Activated CD8-positive, alpha-beta memory T cell treated with anti-CD3 and anti-CD28 coated beads, Interleukin-2, amount 50 U/mL, for 1 hour (primary cell): ENCODE measurements around the gene OR2M7.
"Not testable (repeated sequence)": the region's sequence is repeated elsewhere in the genome, so short reads cannot be mapped to it uniquely, and the experiment has no call there.

Experiments used
- DNase-seq: peaks from one replicate; pipeline ENCODE4 v3.0.0-alpha.2; 2020; ENCODE audit errors: extremely low read depth

OR2M7 gene, protein sequence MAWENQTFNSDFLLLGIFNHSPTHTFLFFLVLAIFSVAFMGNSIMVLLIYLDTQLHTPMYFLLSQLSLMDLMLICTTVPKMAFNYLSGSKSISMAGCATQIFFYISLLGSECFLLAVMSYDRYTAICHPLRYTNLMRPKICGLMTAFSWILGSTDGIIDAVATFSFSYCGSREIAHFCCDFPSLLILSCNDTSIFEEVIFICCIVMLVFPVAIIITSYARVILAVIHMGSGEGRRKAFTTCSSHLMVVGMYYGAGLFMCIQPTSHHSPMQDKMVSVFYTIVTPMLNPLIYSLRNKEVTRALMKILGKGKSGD

DNA sequence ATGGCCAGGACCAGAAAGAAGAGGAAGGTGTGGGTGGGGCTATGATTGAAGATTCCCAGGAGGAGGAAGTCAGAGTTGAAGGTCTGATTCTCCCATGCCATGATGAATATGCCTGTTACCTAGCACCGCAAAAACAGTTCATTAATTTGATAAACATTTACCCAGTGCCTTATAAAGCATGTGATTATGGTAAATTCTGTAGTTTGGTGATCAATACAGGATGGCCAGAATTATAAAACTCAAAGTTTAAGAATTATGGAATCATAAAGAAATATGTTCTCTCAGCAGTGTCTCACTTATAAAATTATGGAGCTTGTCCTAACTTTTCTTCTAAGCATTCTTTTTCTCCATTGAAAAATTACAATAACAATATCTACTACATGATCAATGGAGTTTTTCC lies at the start of gene OR2M7:
Gene OR2M7, minus strand, starts transcription at position 101 of the 400 bp plus-strand sequence. Its CDS starts 0 bp downstream, at position 101.
- DNase-seq = no peak

DNA sequence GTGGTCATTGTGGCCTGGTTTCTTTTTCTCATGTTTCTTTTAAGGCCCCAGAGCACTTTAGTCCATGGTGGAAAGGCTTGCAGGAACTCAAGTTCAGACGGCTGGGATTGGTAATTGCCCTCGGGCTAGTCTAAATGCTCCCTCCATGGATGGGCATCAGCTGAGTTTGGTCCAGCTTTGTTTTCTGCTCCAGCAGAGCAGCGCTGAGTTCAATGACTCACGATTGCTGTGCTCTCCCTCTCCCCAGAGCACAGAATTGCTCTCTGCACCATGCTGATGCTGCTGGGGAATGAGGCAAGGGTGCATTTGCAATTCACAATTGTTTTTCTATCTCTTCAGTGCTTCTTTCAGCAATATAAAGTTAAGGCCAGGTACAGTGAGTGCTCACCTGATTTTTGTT lies 49.4 kb upstream of the OR2M7 start:
- DNase-seq = no peak

DNA sequence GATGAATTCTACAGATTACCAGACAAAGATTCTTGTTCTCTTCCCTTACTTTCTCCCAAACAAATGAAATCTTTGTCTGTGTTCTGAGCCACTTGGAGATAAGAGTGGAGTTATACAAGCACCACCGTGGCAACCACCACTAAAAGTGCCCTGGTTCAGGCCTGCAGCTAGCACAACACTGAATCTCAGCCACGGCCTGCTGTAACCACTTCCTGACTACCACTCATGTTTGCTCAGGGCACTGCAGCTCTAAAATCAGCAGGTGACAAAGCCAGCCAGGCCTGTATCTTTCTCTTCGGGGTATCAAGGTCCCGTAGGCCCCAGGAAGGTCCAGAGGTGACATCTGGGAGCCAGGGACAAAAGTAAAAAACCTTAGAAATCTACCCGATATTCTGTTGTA lies 48.0 kb upstream of the OR2M7 start:
- no peak for DNase-seq

DNA sequence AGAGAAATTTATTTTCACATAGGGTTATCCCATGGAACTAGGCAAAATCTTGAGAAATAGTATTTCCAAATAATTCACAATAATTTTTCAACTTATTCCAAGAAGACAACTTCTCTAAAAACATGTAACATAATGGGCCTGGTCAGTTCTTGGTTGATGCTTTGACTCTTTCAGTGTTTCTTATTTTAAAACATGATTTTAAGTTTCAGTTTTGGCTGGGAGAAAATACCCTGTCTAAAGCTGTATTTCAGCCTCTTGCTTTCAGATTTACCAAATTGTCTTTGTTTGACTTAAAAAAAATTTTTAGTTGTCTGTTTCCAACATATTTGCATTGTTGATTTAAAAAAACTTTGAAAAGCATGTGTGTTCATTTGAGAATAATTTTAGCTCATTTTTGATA lies 42.2 kb upstream of the OR2M7 start:
- DNase-seq = no peak

DNA sequence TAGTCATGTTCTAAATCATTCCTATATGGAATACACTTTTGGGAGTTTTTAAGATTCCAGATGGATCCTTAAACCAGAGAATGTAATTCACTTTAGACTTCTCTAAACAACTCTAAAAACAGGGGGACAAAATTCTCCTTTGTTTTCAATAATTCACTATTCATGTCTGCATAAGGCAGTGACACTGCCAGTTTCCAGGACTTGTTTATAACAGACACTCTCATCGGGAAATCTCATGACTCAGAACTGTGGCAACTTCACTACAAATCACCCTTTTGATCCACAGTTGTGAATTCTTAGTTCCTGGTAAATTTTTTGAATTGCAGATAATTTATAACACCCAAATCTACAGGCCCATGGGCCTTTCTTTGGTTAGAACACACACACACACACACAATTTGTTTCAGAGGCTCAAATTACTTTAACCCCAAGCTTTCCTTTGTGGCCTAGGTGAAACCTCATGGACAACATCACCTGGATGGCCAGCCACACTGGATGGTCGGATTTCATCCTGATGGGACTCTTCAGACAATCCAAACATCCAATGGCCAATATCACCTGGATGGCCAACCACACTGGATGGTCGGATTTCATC lies 36.9 kb upstream of the OR2M7 start, which contains the start of gene OR2T4:
Gene OR2T4, plus strand, starts transcription at position 545 of the 595 bp plus-strand sequence. Its CDS starts 0 bp downstream, at position 545.
- no peak for DNase-seq

DNA sequence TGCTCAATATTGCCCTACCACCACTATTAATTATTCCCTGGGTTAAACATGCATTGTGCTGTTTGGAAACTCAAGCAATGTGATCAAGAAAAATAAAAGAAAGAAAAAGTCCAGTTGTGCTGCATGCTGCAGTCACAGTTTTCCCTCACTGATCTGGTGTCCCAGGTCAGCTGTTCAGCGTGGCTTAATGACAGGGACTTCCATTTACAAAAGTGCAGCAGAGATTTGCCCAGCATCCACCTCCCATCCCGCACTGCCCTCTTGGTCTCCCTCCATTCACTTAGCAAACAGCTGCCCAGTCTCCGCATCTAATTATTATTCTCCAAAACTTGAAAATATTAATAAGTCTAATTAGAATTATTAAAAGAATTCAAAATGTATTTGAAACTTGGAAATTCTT lies 35.0 kb upstream of the OR2M7 start:
- DNase-seq = no peak

DNA sequence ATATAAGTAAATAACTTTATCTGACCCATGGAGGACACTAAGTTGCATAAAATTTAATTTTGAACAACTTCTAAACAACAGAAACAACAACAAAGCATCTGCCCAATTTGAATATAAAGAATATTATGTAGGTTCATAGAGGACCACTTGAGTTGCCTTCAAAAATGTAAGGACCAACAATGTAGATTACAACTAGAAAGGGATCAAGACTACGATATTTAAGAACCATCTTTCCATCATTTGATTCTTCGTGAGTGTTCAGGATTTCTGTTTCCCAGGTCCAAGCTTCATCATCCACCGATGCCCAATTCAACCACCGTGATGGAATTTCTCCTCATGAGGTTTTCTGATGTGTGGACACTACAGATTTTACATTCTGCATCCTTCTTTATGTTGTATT lies 24.1 kb upstream of the OR2M7 start, which contains the start of gene OR14C36:
Gene OR14C36, plus strand, starts transcription at position 301 of the 400 bp plus-strand sequence. Its CDS starts 0 bp downstream, at position 301.
- DNase-seq = no peak

DNA sequence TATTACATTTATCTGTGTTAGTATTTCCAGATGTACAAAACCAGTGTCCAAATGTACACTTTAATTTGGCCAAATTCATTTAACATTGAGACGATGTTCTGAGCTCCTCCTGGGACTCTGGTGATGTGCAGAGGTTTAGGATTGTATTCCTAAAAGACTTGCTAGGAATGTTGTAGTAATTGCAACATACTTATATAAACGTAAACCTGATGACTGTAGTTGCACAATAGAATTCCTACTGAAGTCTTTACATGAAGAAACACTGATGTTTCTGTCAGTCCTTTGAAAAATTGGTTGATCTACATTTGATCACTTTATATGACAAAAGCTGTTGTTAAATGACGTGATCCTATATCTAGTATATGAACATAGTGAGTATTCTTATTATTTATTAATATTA lies 19.1 kb upstream of the OR2M7 start:
- no peak for DNase-seq

DNA sequence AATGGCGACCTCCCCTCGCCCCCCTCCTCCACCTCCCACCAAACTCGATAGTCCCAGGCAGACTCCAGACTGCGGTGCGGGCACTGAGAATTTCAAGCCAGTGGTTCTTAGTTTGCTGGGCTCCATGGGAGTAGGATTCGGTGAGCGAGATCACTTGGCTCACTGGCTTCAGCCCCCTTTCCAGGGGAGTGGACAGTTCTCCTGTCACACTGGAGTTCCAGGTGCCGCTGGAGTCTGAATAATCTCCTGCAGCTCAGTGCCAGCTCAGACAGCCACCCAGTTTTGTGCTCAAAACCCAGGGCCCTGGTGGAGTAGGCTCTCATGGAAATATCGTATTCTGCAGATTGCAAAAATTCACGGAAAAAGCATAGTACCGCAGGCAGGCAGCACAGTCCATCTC lies 7.6 kb downstream of the OR2M7 start:
- DNase-seq = no peak

DNA sequence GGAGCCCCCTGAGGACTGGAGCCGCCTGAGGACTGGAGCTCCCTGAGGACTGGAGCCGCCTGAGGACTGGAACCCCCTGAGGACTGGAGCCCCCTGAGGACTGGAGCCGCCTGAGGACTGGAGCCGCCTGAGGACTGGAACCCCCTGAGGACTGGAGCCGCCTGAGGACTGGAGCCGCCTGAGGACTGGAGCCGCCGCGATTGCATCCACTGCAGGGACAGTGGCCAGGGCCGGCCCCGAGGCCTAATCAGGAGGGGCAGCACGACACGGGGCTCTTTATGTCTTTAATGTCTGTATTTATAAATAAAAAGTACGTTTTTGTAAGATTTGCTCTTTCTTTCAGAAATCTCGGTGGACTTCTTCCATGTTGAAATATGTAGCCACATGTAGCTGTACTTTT lies 17.6 kb downstream of the OR2M7 start:
- not testable (repeated sequence) for DNase-seq

DNA sequence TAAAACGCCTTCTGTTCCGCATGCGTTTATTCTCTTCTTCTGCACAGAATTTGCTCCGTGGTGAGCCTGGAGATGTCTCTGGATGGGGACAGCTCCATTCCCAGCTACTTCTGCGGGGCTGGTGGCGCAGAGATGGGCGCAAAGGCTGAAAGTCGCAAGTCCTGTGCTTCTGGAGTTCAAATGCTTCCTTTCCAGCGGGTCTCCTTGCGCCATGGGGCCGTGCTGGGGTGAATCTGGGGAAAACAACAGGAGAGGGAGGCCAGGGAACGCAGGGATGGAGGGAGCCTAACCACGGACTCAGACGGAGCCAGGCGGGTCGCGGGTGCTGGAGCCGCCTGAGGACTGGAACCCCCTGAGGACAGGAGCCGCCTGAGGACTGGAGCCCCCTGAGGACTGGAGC lies 18.3 kb downstream of the OR2M7 start:
- no peak for DNase-seq

DNA sequence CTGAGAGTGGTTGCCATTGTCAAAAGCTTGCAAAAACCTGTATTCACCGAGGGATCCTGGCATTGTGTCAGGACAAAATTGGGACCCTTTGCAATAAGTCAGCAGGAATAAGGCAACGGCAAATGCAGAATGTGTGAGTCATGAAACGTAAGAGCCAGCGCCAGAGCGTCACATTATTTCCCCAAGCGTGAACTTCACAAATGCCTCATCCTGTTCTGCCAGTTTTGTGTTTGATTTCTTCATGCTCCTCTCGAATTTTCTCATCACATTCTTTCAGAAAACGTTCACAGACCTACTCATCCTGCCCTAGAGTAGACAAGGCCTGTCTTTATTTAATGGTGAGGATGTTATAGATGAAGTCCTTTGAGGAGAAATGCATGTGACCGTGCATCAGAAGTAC lies 18.7 kb downstream of the OR2M7 start:
- DNase-seq = not testable (repeated sequence)

DNA sequence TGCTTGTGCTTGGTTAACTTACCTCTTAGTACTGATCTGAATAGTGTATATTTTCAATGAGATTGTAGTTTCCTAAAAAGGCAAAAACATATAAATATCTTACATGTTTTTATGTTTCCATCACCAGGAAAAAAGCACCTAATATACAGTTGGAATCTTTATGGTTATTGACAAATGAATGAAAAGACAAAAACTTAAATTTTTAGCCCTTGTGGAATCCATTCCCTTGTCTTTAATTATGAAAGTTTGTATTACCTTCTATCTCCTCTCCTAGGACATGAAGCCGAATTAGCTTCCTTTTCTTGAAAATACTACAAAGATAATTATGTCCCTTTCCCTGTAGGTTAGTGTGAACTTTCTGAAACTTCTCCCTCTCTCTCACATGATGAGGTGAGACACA lies 21.0 kb downstream of the OR2M7 start, which contains the start of gene OR2T12:
Gene OR2T12, minus strand, starts transcription at position 101 of the 400 bp plus-strand sequence. CDS start 7,846 bp downstream, outside the sequence.
- no peak for DNase-seq

DNA sequence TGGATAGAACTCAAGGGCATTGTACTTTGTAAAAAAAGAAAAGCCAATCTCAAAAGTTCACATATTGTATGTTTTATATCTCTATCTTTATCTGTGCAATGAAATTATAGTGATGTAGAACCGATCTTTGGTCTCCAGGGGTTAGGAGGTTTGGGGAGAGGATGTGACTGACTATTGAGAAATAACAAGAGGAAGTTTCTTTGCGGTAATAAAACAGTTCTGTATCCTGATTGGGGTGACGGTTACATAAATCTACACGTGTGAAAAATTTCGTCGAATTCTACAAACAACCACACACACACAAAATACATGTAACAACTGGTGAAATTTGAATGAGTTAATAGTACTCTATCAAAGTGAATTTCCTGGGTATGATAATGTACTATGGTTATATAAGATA lies 36.0 kb downstream of the OR2M7 start:
- no peak for DNase-seq

DNA sequence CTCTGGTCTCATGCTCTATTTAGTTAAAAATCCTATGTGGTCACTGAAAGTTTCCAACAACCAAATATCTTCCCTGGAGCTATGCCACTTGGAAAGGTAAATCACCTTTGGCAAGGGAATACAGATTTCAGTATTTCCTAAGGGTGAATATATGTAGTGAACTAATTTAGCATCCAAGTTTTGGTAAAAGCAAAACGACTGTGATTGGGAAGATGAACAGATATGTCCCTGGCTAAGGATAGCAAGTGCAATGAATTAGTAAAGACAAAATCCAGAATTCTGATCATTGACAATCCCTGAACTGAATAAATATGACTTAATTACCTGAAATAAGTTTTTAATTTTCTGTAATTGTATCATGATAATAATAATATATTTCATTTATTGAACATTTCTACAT lies 46.5 kb downstream of the OR2M7 start, which contains the start of gene OR2T33:
Gene OR2T33, minus strand, starts transcription at position 101 of the 400 bp plus-strand sequence. CDS start 4,162 bp downstream, outside the sequence.
- no peak for DNase-seq
